WTC11 (cell line): ENCODE data around the gene CD209. TPM values are rescaled to one million over a fixed set of nuclear protein-coding genes. Genes with fewer than 3 reads are reported as not detected.

Experiments
- ATAC-seq: fragments of 200-7000 bp; cut with Tn5 transposase; 2 replicates; pipeline ENCODE4 v1.10.0; 2021; ENCODE audit warnings: mild to moderate bottlenecking, moderate library complexity
- CTCF ChIA-PET: fragments of 300-600 bp; sonication (Branson Sonifier 250); formaldehyde crosslinking; loops from one replicate; lab custom pipeline; 2021; ENCODE audit warnings: antibody characterized with exemption; lab: Charles Lee
- POLR2A ChIA-PET: fragments of 350-600 bp; sonication (Branson Sonifier 250); formaldehyde crosslinking; loops from one replicate; lab custom pipeline; 2021; ENCODE audit warnings: antibody characterized with exemption; lab: Charles Lee
- DNase-seq: peaks from one replicate; pipeline ENCODE4 v3.0.0; 2021; ENCODE audit warnings: low spot score
- H3K27ac Mint-ChIP-seq: 2 replicates; pipeline ENCODE4 v1.8.0; 2021; ENCODE audit warnings: mixed read lengths
- H3K27me3 Mint-ChIP-seq: 2 replicates; pipeline ENCODE4 v1.8.0; 2021; ENCODE audit warnings: low read depth, mild to moderate bottlenecking, moderate library complexity, mixed read lengths
- H3K36me3 Mint-ChIP-seq: 2 replicates; pipeline ENCODE4 v1.8.0; 2021; ENCODE audit warnings: mixed read lengths
- H3K4me1 Mint-ChIP-seq: 2 replicates; pipeline ENCODE4 v1.8.0; 2022; ENCODE audit warnings: mixed read lengths
- H3K4me3 Mint-ChIP-seq: 2 replicates; pipeline ENCODE4 v1.8.0; 2021; ENCODE audit warnings: mild to moderate bottlenecking, moderate library complexity, mixed read lengths
- H3K9me3 Mint-ChIP-seq: 2 replicates; pipeline ENCODE4 v1.8.0; 2021; ENCODE audit warnings: mixed read lengths
- CDX4 ChIP-seq: fragments of 250-450 bp; sonication (Bioruptor Pico); IDR thresholded peaks from 2 replicates; pipeline ENCODE4 v1.9.0; 2021; ENCODE audit warnings: moderate library complexity, mild to moderate bottlenecking, inconsistent platforms, borderline replicate concordance
- CREM ChIP-seq: sonication (generic); formaldehyde crosslinking; IDR thresholded peaks from 2 replicates; pipeline ENCODE4 v1.8.1; 2022; ENCODE audit warnings: mild to moderate bottlenecking, missing genetic modification reagents, moderate library complexity
- E2F1 ChIP-seq: sonication (generic); formaldehyde crosslinking; IDR thresholded peaks from 2 replicates; pipeline ENCODE4 v1.8.0; 2022; ENCODE audit warnings: mild to moderate bottlenecking, missing genetic modification reagents
- E2F4 ChIP-seq: sonication (generic); formaldehyde crosslinking; IDR thresholded peaks from 2 replicates; pipeline ENCODE4 v1.8.1; 2022; ENCODE audit warnings: low read depth, mild to moderate bottlenecking, moderate library complexity, missing genetic modification reagents, borderline replicate concordance
- ETV6 ChIP-seq: sonication (generic); formaldehyde crosslinking; IDR thresholded peaks from 2 replicates; pipeline ENCODE4 v1.8.1; 2022; ENCODE audit warnings: mild to moderate bottlenecking, missing genetic modification reagents
- FOXJ3 ChIP-seq: sonication (generic); formaldehyde crosslinking; IDR thresholded peaks from 2 replicates; pipeline ENCODE4 v1.9.0; 2021; ENCODE audit warnings: missing genetic modification reagents, mild to moderate bottlenecking, borderline replicate concordance
- FOXK1 ChIP-seq: sonication (generic); formaldehyde crosslinking; IDR thresholded peaks from 2 replicates; pipeline ENCODE4 v1.8.0; 2022; ENCODE audit warnings: mild to moderate bottlenecking, moderate library complexity, missing genetic modification reagents
- FOXP4 ChIP-seq: sonication (generic); formaldehyde crosslinking; IDR thresholded peaks from 2 replicates; pipeline ENCODE4 v1.8.0; 2022; ENCODE audit warnings: mild to moderate bottlenecking, missing genetic modification reagents
- MAX ChIP-seq: sonication (generic); formaldehyde crosslinking; IDR thresholded peaks from 2 replicates; pipeline ENCODE4 v1.8.0; 2022; ENCODE audit warnings: mild to moderate bottlenecking, missing genetic modification reagents
- MYBL2 ChIP-seq: sonication (generic); formaldehyde crosslinking; IDR thresholded peaks from 2 replicates; pipeline ENCODE4 v1.8.1; 2023; ENCODE audit warnings: mild to moderate bottlenecking, moderate library complexity, missing genetic modification reagents
- NFATC4 ChIP-seq: fragments of 250-450 bp; sonication (Bioruptor Pico); IDR thresholded peaks from 2 replicates; pipeline ENCODE4 v1.9.0; 2021; ENCODE audit warnings: mild to moderate bottlenecking
- NFE2L1 ChIP-seq: sonication (generic); formaldehyde crosslinking; IDR thresholded peaks from 2 replicates; pipeline ENCODE4 v1.8.1; 2023; ENCODE audit warnings: missing genetic modification reagents
- NR3C1 ChIP-seq: sonication (generic); formaldehyde crosslinking; conservative IDR thresholded peaks from 2 replicates; pipeline ENCODE4 v1.8.1; 2023; ENCODE audit warnings: low read depth, mild to moderate bottlenecking, missing genetic modification reagents
- PRRX2 ChIP-seq: fragments of 250-450 bp; sonication (Bioruptor Pico); IDR thresholded peaks from 2 replicates; pipeline ENCODE4 v1.8.0; 2021; ENCODE audit warnings: mild to moderate bottlenecking
- RELA ChIP-seq: sonication (generic); formaldehyde crosslinking; IDR thresholded peaks from 2 replicates; pipeline ENCODE4 v1.8.1; 2022; ENCODE audit warnings: missing genetic modification reagents, mild to moderate bottlenecking, borderline replicate concordance
- RORB ChIP-seq: fragments of 250-450 bp; sonication (Bioruptor Pico); IDR thresholded peaks from 2 replicates; pipeline ENCODE4 v1.9.0; 2021; ENCODE audit warnings: mild to moderate bottlenecking
- USF1 ChIP-seq: sonication (generic); formaldehyde crosslinking; IDR thresholded peaks from 2 replicates; pipeline ENCODE4 v1.8.0; 2022; ENCODE audit warnings: mild to moderate bottlenecking, missing genetic modification reagents
- ZBTB43 ChIP-seq: sonication (generic); formaldehyde crosslinking; IDR thresholded peaks from 2 replicates; pipeline ENCODE4 v1.8.1; 2023; ENCODE audit warnings: mild to moderate bottlenecking, missing genetic modification reagents
- ZNF263 ChIP-seq: sonication (generic); formaldehyde crosslinking; IDR thresholded peaks from 2 replicates; pipeline ENCODE4 v1.8.1; 2022; ENCODE audit warnings: low read depth, mild to moderate bottlenecking, moderate library complexity, missing genetic modification reagents
- ZNF317 ChIP-seq: sonication (generic); formaldehyde crosslinking; IDR thresholded peaks from 2 replicates; pipeline ENCODE4 v1.8.1; 2023; ENCODE audit warnings: low read depth, mild to moderate bottlenecking, moderate library complexity, missing genetic modification reagents, borderline replicate concordance
- ZNF532 ChIP-seq: fragments of 250-450 bp; sonication (Bioruptor Pico); IDR thresholded peaks from 2 replicates; pipeline ENCODE4 v1.9.0; 2021; ENCODE audit warnings: mild to moderate bottlenecking, borderline replicate concordance
- total RNA-seq: library from RNA; stranded (reverse); gene quantifications from 3 replicates; pipeline ENCODE4 v1.2.3, GENCODE V29; 2021

Gene CD209
- total RNA-seq, 1 experiment from 2014 or later, result not detected

- TF ChIP-seq ZNF532, result no peak
- no peak for TF ChIP-seq FOXP4 (CRISPR knock-in tag)
- TF ChIP-seq FOXJ3 (CRISPR knock-in tag), result no peak
- TF ChIP-seq CDX4 (CRISPR knock-in tag), result no peak
- TF ChIP-seq E2F4 (CRISPR knock-in tag), result no peak
- TF ChIP-seq USF1 (CRISPR knock-in tag), result no peak
- TF ChIP-seq MYBL2, result no peak
- no peak for TF ChIP-seq ETV6 (CRISPR knock-in tag)
- TF ChIP-seq NR3C1 (CRISPR knock-in tag), result no peak
- no peak for TF ChIP-seq RELA (CRISPR knock-in tag)
- no peak for TF ChIP-seq RORB (CRISPR knock-in tag)
- TF ChIP-seq NFE2L1 (CRISPR knock-in tag), result no peak
- no peak for TF ChIP-seq ZNF263 (CRISPR knock-in tag)
Measured at GRCh38 chr19:7729211-7729610, 18.1 kb downstream of the CD209 start (continued).

GRCh38 chr19:7725791-7726190 is 21.5 kb downstream of the CD209 start:
- Mint-ChIP-seq H3K27me3 (peaks cover 46% of the 10 kb centered on the region), H3K4me1 (peaks cover 13% of the 10 kb centered on the region), H3K9me3 (no peaks in the 10 kb centered on the region), H3K36me3 (no peaks in the 10 kb centered on the region), H3K4me3 (no peak overlapping the region), H3K27ac (no peak overlapping the region)
- ATAC-seq (no peak), DNase-seq (no peak)
- TF ChIP-seq MAX (CRISPR knock-in tag), result no peak
- CTCF ChIA-PET, result interaction anchor here (0.7 to 1.3 kb wide), 3 partner anchors 45 to 956 kb away, joined by 3 to 7 read pairs (median 6); partner anchors contain the start of gene TRAPPC5
- POLR2A ChIA-PET, result no interaction called here

- Mint-ChIP-seq H3K4me1 (no peaks in the 10 kb centered on the region), H3K27me3 (peaks cover 16% of the 10 kb centered on the region), H3K9me3 (no peaks in the 10 kb centered on the region), H3K27ac (no peak overlapping the region), H3K36me3 (no peaks in the 10 kb centered on the region), H3K4me3 (no peak overlapping the region)
- ChIA-PET CTCF (interaction anchor here (0.6 to 1.9 kb wide), 4 partner anchors 17 to 280 kb away, joined by 3 to 4 read pairs (median 3); partner anchors contain the start of gene TRAPPC5), POLR2A (interaction anchor here (0.5 kb wide), 1 partner anchor 70 kb away, joined by 3 read pairs; no protein-coding TSS in a partner anchor)
- DNase-seq (no peak), ATAC-seq (no peak)
- no peak for TF ChIP-seq PRRX2 (CRISPR knock-in tag)
- TF ChIP-seq ZNF263 (CRISPR knock-in tag), result no peak
- TF ChIP-seq NFATC4 (CRISPR knock-in tag), result no peak
- no peak for TF ChIP-seq ZBTB43
- no peak for TF ChIP-seq RELA (CRISPR knock-in tag)
- TF ChIP-seq E2F1 (CRISPR knock-in tag), result no peak
- TF ChIP-seq ZNF317 (CRISPR knock-in tag), result no peak
- TF ChIP-seq CREM (CRISPR knock-in tag), result no peak
- no peak for TF ChIP-seq FOXK1 (CRISPR knock-in tag)
Measured at GRCh38 chr19:7722231-7722651, 25.1 kb downstream of the CD209 start.
